ENCODE data around the gene TBC1D1.
"Not testable (repeated sequence)": the region's sequence is repeated elsewhere in the genome, so short reads cannot be mapped to it uniquely, and the experiment has no call there.

TBC1D1 gene

GRCh38 chr4:37891260-37892159, 626 bp downstream of the TBC1D1 start:
- no peak for DNase-seq

- no peak for DNase-seq
These were observed 1.8 kb downstream of the TBC1D1 start for GRCh38 chr4:37892641-37893040.

- no peak for DNase-seq
These were observed 2.3 kb downstream of the TBC1D1 start for GRCh38 chr4:37893164-37893563.

- no peak for DNase-seq
These were observed 4.4 kb downstream of the TBC1D1 start for GRCh38 chr4:37895271-37895670.

- DNase-seq = no peak
These were observed 5.4 kb downstream of the TBC1D1 start for GRCh38 chr4:37896206-37896860.

- DNase-seq = no peak
These were observed 11.3 kb downstream of the TBC1D1 start for GRCh38 chr4:37902212-37902611.

GRCh38 chr4:37902738-37903693, 12.1 kb downstream of the TBC1D1 start:
- DNase-seq = no peak

- DNase-seq = no peak
These were observed 13.0 kb downstream of the TBC1D1 start for GRCh38 chr4:37903901-37904300.

GRCh38 chr4:37904824-37905223, 13.9 kb downstream of the TBC1D1 start:
- no peak for DNase-seq

- DNase-seq = no peak
These were observed 14.8 kb downstream of the TBC1D1 start for GRCh38 chr4:37905533-37906169.

- DNase-seq = no peak
These were observed 17.8 kb downstream of the TBC1D1 start for GRCh38 chr4:37908488-37909331.

GRCh38 chr4:37909332-37910090, 18.6 kb downstream of the TBC1D1 start:
- DNase-seq = peak; percentile 43

GRCh38 chr4:37910091-37910486, 19.2 kb downstream of the TBC1D1 start:
- no peak for DNase-seq

- DNase-seq = no peak
These were observed 23.7 kb downstream of the TBC1D1 start for GRCh38 chr4:37914539-37914938.

- no peak for DNase-seq
These were observed 26.5 kb downstream of the TBC1D1 start for GRCh38 chr4:37917388-37917787.

GRCh38 chr4:37918653-37919052, 27.8 kb downstream of the TBC1D1 start:
- no peak for DNase-seq

GRCh38 chr4:37922328-37922727, 31.4 kb downstream of the TBC1D1 start:
- DNase-seq = no peak

- not testable (repeated sequence) for DNase-seq
These were observed 32.2 kb downstream of the TBC1D1 start for GRCh38 chr4:37923089-37923488.

GRCh38 chr4:37924946-37925345, 34.1 kb downstream of the TBC1D1 start:
- no peak for DNase-seq

- DNase-seq = no peak
These were observed 36.5 kb downstream of the TBC1D1 start for GRCh38 chr4:37927434-37927833.

All from DMS79 (cell line).